ENCODE measurements around the gene MCF2L. TPM values are rescaled to one million over a fixed set of nuclear protein-coding genes. Genes with fewer than 3 reads are reported as not detected.

Gene MCF2L
- total and polyA plus RNA-seq, 5 donors = 18.0 to 47.5 (median 33.2) TPM

DNA sequence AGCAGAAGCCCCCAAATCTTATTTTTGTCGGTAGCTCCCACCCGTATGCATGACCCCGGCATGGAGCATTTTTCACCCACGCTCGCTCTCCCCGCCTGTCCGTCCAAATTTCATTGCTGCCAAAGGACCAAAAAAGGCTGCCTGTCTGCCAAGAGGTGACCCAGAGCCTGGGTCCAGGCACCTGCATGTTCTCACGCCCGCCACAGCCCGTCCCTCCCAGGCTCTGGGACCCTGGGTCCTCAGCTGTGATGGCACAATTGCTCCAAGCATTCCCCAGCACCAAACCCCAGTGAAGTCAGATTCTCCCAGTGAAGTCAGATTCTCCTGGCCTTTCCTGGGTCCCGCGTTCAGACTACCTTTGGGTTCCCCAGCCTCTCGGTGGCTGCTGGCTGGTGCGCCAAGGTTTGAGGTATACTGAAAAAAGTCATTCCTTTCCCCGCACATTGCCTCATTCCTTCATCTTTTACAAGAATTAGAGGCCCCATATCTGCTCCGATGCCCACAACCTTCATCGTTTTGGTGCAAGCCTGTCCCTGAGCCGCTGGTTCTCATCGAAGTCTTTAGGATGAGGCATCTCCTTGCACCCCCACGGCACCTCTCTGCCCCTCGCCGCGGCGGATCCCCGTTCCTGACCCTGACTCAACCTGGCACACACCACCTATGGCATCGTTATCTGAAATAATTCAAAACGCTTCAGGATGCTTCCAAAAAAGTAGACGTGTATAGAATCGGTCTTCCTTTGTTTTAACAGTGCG is 77.3 kb downstream of the MCF2L start:
- Histone ChIP-seq H3K4me3 (ENCODE audit: low read length) (no peak overlapping the region), H3K27me3 (ENCODE audit: control insufficient read depth, insufficient read depth) (no peaks in the 10 kb centered on the region), H3K9me3 (ENCODE audit: control insufficient read depth, low read length) (no peaks in the 10 kb centered on the region), H3K27ac (ENCODE audit: low read length) (no peak overlapping the region), H3K4me1 (ENCODE audit: control insufficient read depth, insufficient read depth, low read length) (no peaks in the 10 kb centered on the region)
- intact Hi-C loops (cut with DNase I) = no loop called here
- DNase-seq = peak in 2 of 3 donors; percentile 20 to 44
- no peak for ATAC-seq
- 92% methylated on average over 30 of the region's 30 CpGs for WGBS

- 81% methylated on average over 13 of the region's 13 CpGs for WGBS
- DNase-seq = peak in 1 of 3 donors; percentile 5
- intact Hi-C loops (cut with DNase I) = no loop called here
These were observed 77.8 kb downstream of the MCF2L start for GRCh38 chr13:113046883-113047244.

DNA sequence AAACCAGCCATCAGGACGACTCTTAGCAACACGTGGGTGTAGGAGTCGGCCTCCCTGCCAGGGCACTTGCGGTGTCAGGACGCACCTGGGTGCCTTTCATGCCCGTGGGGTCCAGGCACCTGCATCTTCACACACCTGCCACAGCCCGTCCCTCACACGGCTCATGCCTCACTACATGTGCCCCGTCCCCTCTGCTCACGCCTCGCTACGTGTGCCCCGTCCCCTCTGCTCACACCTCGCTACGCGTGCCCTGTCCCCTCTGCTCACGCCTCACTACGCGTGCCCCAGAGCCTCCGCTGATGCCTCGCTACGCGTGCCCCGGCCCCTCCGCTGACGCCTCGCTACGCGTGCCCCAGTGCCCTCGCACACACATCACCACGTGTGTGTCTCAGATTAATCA is 78.6 kb downstream of the MCF2L start:
- DNase-seq = peak in 2 of 3 donors; percentile 23 to 38
- Histone ChIP-seq H3K27me3 (ENCODE audit: control insufficient read depth, insufficient read depth) (no peaks in the 10 kb centered on the region), H3K9me3 (ENCODE audit: control insufficient read depth, low read length) (no peaks in the 10 kb centered on the region), H3K27ac (ENCODE audit: low read length) (no peak overlapping the region), H3K4me3 (ENCODE audit: low read length) (no peak overlapping the region), H3K4me1 (ENCODE audit: control insufficient read depth, insufficient read depth, low read length) (no peaks in the 10 kb centered on the region)
- ATAC-seq = peak in 1 of 2 donors; percentile 7
- intact Hi-C loops (cut with DNase I) = no loop called here
- 92% methylated on average over 31 of the region's 31 CpGs for WGBS

More at GRCh38 chr13:113046883-113047244, 77.8 kb downstream of the MCF2L start:
- Histone ChIP-seq H3K27me3 (ENCODE audit: control insufficient read depth, insufficient read depth) (no peaks in the 10 kb centered on the region), H3K27ac (ENCODE audit: low read length) (no peak overlapping the region), H3K4me3 (ENCODE audit: low read length) (no peak overlapping the region), H3K9me3 (ENCODE audit: control insufficient read depth, low read length) (no peaks in the 10 kb centered on the region), H3K4me1 (ENCODE audit: control insufficient read depth, insufficient read depth, low read length) (no peaks in the 10 kb centered on the region)
- ATAC-seq = no peak

DNA sequence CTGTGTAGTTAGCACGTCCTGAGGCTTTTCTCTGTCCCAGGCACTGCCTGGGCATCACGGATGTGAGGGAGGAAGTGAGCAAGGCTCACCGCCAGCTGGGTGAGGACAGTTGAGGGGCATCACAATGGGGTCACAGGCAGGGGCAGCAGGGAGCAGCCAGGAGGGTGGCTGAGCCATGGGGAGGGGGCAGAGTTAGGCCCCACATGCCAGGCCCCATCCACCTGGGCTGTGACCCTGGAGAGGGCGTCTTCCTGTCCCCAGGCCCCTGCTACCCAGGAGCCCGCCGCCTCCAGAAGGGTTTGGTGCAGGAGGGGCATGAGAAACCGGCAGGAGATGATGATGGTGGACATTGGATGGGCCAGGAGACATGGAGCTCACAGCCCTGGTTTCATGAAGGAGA is 79.8 kb downstream of the MCF2L start:
- Histone ChIP-seq H3K9me3 (ENCODE audit: control insufficient read depth, low read length) (no peaks in the 10 kb centered on the region), H3K4me3 (ENCODE audit: low read length) (no peak overlapping the region), H3K4me1 (ENCODE audit: control insufficient read depth, insufficient read depth, low read length) (no peaks in the 10 kb centered on the region), H3K27me3 (ENCODE audit: control insufficient read depth, insufficient read depth) (no peaks in the 10 kb centered on the region), H3K27ac (ENCODE audit: low read length) (no peak overlapping the region)
- intact Hi-C loops (cut with DNase I) = no loop called here
- ATAC-seq (peak in 1 of 2 donors; percentile 25), DNase-seq (peak in 2 of 3 donors; percentile 13 to 51)
- 70% methylated on average over 7 of the region's 7 CpGs for WGBS

- Histone ChIP-seq H3K9me3 (ENCODE audit: control insufficient read depth, low read length) (no peaks in the 10 kb centered on the region), H3K4me3 (ENCODE audit: low read length) (no peak overlapping the region), H3K27ac (ENCODE audit: low read length) (no peak overlapping the region), H3K27me3 (ENCODE audit: control insufficient read depth, insufficient read depth) (no peaks in the 10 kb centered on the region), H3K4me1 (ENCODE audit: control insufficient read depth, insufficient read depth, low read length) (no peaks in the 10 kb centered on the region)
- DNase-seq (peak in 2 of 3 donors; percentile 54 to 64), ATAC-seq (peak in 1 of 2 donors; percentile 66)
- intact Hi-C loops (cut with DNase I) = no loop called here
- WGBS = 45% methylated on average over 13 of the region's 13 CpGs
These were observed 80.5 kb downstream of the MCF2L start for GRCh38 chr13:113049521-113049941.

GRCh38 chr13:113049981-113050380 is 81.0 kb downstream of the MCF2L start:
- WGBS = 60% methylated on average over 8 of the region's 8 CpGs
- Histone ChIP-seq H3K4me3 (ENCODE audit: low read length) (no peak overlapping the region), H3K27me3 (ENCODE audit: control insufficient read depth, insufficient read depth) (no peaks in the 10 kb centered on the region), H3K9me3 (ENCODE audit: control insufficient read depth, low read length) (no peaks in the 10 kb centered on the region), H3K27ac (ENCODE audit: low read length) (no peak overlapping the region), H3K4me1 (ENCODE audit: control insufficient read depth, insufficient read depth, low read length) (no peaks in the 10 kb centered on the region)
- intact Hi-C loops (cut with DNase I) = no loop called here
- ATAC-seq = no peak
- no peak for DNase-seq

- peak in 2 of 3 donors; percentile 42 to 61 for DNase-seq
- Histone ChIP-seq H3K4me3 (ENCODE audit: low read length) (no peak overlapping the region), H3K27ac (ENCODE audit: low read length) (no peak overlapping the region), H3K9me3 (ENCODE audit: control insufficient read depth, low read length) (no peaks in the 10 kb centered on the region), H3K27me3 (ENCODE audit: control insufficient read depth, insufficient read depth) (no peaks in the 10 kb centered on the region), H3K4me1 (ENCODE audit: control insufficient read depth, insufficient read depth, low read length) (no peaks in the 10 kb centered on the region)
- 40% methylated on average over 46 of the region's 48 CpGs for WGBS
- intact Hi-C loops (cut with DNase I) = no loop called here
- no peak for ATAC-seq
These were observed 81.9 kb downstream of the MCF2L start for GRCh38 chr13:113050734-113051431.

GRCh38 chr13:113051641-113052040 is 82.6 kb downstream of the MCF2L start:
- DNase-seq = peak in 1 of 3 donors; percentile 17
- no peaks in the 10 kb centered on the region for H3K27me3 ChIP-seq (ENCODE audit: control insufficient read depth, insufficient read depth)
- intact Hi-C loops (cut with DNase I) = no loop called here
- no peaks in the 10 kb centered on the region for H3K9me3 ChIP-seq (ENCODE audit: control insufficient read depth, low read length)
- H3K4me1 ChIP-seq (ENCODE audit: control insufficient read depth, insufficient read depth, low read length) = no peaks in the 10 kb centered on the region
- no peak overlapping the region for H3K4me3 ChIP-seq (ENCODE audit: low read length)
- WGBS = 87% methylated on average over 14 of the region's 14 CpGs
- no peak overlapping the region for H3K27ac ChIP-seq (ENCODE audit: low read length)
- no peak for ATAC-seq

- H3K27ac ChIP-seq (ENCODE audit: low read length) = no peak overlapping the region
- H3K27me3 ChIP-seq (ENCODE audit: control insufficient read depth, insufficient read depth) = no peaks in the 10 kb centered on the region
- DNase-seq (peak in 1 of 3 donors; percentile 32), ATAC-seq (no peak)
- H3K4me1 ChIP-seq (ENCODE audit: control insufficient read depth, insufficient read depth, low read length) = no peaks in the 10 kb centered on the region
- intact Hi-C loops (cut with DNase I) = no loop called here
- WGBS = 73% methylated on average over 16 of the region's 16 CpGs
- H3K9me3 ChIP-seq (ENCODE audit: control insufficient read depth, low read length) = no peaks in the 10 kb centered on the region
- no peak overlapping the region for H3K4me3 ChIP-seq (ENCODE audit: low read length)
These were observed 83.2 kb downstream of the MCF2L start for GRCh38 chr13:113052206-113052605.

DNA sequence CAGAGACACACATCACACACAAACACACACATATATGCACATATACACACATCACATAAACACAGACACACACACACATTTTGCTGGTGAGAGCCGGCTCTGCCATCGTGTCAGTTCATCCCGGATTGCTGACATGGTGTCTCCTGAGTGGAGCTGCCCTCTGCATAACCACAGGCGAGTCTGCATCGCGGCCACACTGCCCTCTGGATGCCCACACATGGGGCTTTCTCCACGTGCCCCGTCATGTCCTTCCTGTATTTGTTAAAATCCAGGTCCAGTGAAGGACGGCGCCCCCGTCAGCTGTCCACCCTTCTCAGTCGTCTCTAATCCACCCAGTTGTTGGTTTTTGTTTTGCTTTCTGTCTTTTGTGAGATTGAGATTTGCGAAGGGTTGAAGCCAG is 84.0 kb downstream of the MCF2L start:
- Histone ChIP-seq H3K4me1 (ENCODE audit: control insufficient read depth, insufficient read depth, low read length) (no peaks in the 10 kb centered on the region), H3K27ac (ENCODE audit: low read length) (no peak overlapping the region), H3K9me3 (ENCODE audit: control insufficient read depth, low read length) (no peaks in the 10 kb centered on the region), H3K4me3 (ENCODE audit: low read length) (no peak overlapping the region), H3K27me3 (ENCODE audit: control insufficient read depth, insufficient read depth) (no peaks in the 10 kb centered on the region)
- DNase-seq = peak in 1 of 3 donors; percentile 44
- WGBS = 79% methylated on average over 13 of the region's 13 CpGs
- ATAC-seq = no peak
- intact Hi-C loops (cut with DNase I) = no loop called here

DNA sequence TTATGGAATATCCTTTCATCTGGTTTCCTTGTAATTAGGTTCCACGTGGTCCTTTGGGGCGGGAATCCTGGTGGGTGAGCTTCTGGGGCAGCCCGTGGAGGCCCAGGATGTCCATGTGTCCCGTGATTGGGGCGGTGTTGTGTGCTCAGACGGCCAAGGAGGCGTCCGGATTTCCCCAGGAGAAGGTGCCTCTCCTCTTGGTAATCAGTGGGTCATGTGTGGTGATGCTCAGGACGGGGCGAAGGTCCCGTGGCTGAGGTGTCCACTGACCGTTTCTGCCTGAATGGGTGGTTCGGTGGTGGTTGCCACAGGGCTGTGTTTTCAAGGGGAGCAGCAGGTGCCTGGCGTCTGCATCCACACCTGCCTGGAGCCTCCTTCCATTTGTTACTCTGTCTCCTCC is 84.4 kb downstream of the MCF2L start:
- Histone ChIP-seq H3K27ac (ENCODE audit: low read length) (no peak overlapping the region), H3K4me3 (ENCODE audit: low read length) (no peak overlapping the region), H3K4me1 (ENCODE audit: control insufficient read depth, insufficient read depth, low read length) (no peaks in the 10 kb centered on the region), H3K9me3 (ENCODE audit: control insufficient read depth, low read length) (no peaks in the 10 kb centered on the region), H3K27me3 (ENCODE audit: control insufficient read depth, insufficient read depth) (no peaks in the 10 kb centered on the region)
- DNase-seq = peak in 1 of 3 donors; percentile 28
- no peak for ATAC-seq
- WGBS = 80% methylated on average over 14 of the region's 14 CpGs
- intact Hi-C loops (cut with DNase I) = no loop called here

Data from right cardiac atrium (tissue), 5 donors.